PC-9 (cell line): Measurements from ENCODE around the gene SLC13A2. TPM values are rescaled to one million over a fixed set of nuclear protein-coding genes. Genes with fewer than 3 reads are reported as not detected.

ENCODE experiments used
- BruUV-seq: library from RNA; stranded (reverse); fragments of 400-500 nt; replicated peaks from 2 replicates; lab custom pipeline; 2021; lab: Mats Ljungman, UMichigan
- CTCF ChIA-PET: fragments of 300-600 bp; sonication (Branson Sonifier 250); formaldehyde crosslinking; loops from one replicate; lab custom pipeline; 2022; ENCODE audit warnings: antibody characterized with exemption; lab: Charles Lee
- POLR2A ChIA-PET: fragments of 300-600 bp; sonication (Branson Sonifier 250); formaldehyde crosslinking; loops from one replicate; lab custom pipeline; 2022; ENCODE audit warnings: antibody characterized with exemption; ENCODE audit not compliant: unreplicated experiment; lab: Charles Lee
- DNase-seq, 2 experiments: peaks; one replicate each; pipeline versions ENCODE4 v3.0.0 to v3.0.0-alpha.2; 2015 to 2022; ENCODE audit warnings: mixed read lengths in 1 of 2
- H2AFZ ChIP-seq: fragments of 200-600 bp; sonication (generic); 2 replicates; pipeline ENCODE4 v1.8.1; 2017; ENCODE audit warnings: antibody characterized with exemption
- H3F3A ChIP-seq: fragments of 200-600 bp; sonication (generic); 2 replicates; pipeline ENCODE4 v1.8.1; 2017; ENCODE audit warnings: antibody characterized with exemption, mild to moderate bottlenecking, low read depth; ENCODE audit not compliant: insufficient read depth
- H3K27ac ChIP-seq: fragments of 200-600 bp; sonication (generic); 2 replicates; pipeline ENCODE4 v1.6.1; 2016; ENCODE audit warnings: mixed run types
- H3K27me3 ChIP-seq: fragments of 200-600 bp; sonication (generic); 2 replicates; pipeline ENCODE4 v1.6.1; 2016; ENCODE audit warnings: low read depth, mixed run types; ENCODE audit not compliant: insufficient read depth
- H3K36me3 ChIP-seq: fragments of 200-600 bp; sonication (generic); 2 replicates; pipeline ENCODE4 v1.6.1; 2016; ENCODE audit warnings: low read depth, mixed run types
- H3K4me1 ChIP-seq: fragments of 200-600 bp; sonication (generic); replicated peaks from 2 replicates; pipeline ENCODE4 v1.6.1; 2016; ENCODE audit warnings: mixed run types; ENCODE audit not compliant: insufficient read depth
- H3K4me2 ChIP-seq: fragments of 200-600 bp; sonication (generic); 2 replicates; pipeline ENCODE4 v1.6.1; 2017; ENCODE audit warnings: mixed run types
- H3K4me3 ChIP-seq: fragments of 200-600 bp; sonication (generic); 2 replicates; pipeline ENCODE4 v1.6.1; 2016; ENCODE audit warnings: mixed run types
- H3K79me2 ChIP-seq: fragments of 200-600 bp; sonication (generic); 2 replicates; pipeline ENCODE4 v1.6.1; 2017; ENCODE audit warnings: low read depth, mixed run types
- H3K9me2 ChIP-seq: fragments of 200-600 bp; sonication (generic); 2 replicates; pipeline ENCODE4 v1.8.1; 2017; ENCODE audit warnings: mild to moderate bottlenecking; ENCODE audit not compliant: insufficient read depth
- H3K9me3 ChIP-seq: fragments of 200-600 bp; sonication (generic); 2 replicates; pipeline ENCODE4 v1.8.1; 2016; ENCODE audit warnings: low read depth; ENCODE audit not compliant: insufficient read depth
- H4K20me1 ChIP-seq: fragments of 200-600 bp; sonication (generic); 2 replicates; pipeline ENCODE4 v1.8.1; 2017; ENCODE audit not compliant: insufficient read depth
- EZH2 ChIP-seq: fragments of 200-600 bp; sonication (generic); IDR thresholded peaks from 2 replicates; pipeline ENCODE4 v1.8.0; 2017; ENCODE audit warnings: antibody characterized with exemption, low read depth
- intact Hi-C: fragments of 100-400 bp; cut with micrococcal nuclease; formaldehyde crosslinking; loops from one replicate; pipeline ENCODE4 v1.10.0; 2022; ENCODE audit not compliant: unreplicated experiment
- total RNA-seq: library from RNA; stranded (reverse); gene quantifications from 2 replicates; pipeline ENCODE4 v1.2.3, GENCODE V29; 2021
- TF ChIP-seq, protein P1 (sequence below): fragments of 200-600 bp; sonication (generic); conservative IDR thresholded peaks from 2 replicates; pipeline ENCODE4 v1.6.1; 2017; ENCODE audit warnings: mixed run types, antibody characterized with exemption, mild to moderate bottlenecking, moderate library complexity

SLC13A2 gene
- total RNA-seq, 1 experiment from 2014 or later = not detected

DNA sequence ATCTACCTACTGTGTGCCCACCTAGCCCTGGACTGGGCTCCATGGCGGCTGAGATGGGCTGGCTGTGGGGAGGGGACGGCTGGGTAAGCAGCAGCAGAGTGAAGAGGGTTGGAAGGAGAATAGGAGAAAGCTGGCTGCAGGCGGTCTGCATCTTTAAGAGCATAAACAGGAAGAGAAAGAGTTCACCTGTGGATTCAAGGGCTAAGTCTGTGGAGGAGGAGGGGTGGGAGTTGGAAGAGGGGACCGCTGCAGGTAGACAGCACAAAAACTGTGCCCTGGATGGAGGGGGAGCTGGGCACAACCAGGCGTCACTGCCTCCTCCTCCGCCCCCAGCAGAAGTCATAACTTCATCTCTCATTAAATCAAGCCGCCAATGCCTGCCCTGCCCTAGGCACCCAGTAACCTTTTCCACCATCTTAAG is 677 bp downstream of the SLC13A2 start:
- H3K9me3 ChIP-seq = no peaks in the 10 kb centered on the region
- ChIA-PET CTCF (no interaction called here), POLR2A (no interaction called here)
- no TSS peak for BruUV-seq
- no peaks in the 10 kb centered on the region for H3K27me3 ChIP-seq
- intact Hi-C loops = no loop called here
- no peaks in the 10 kb centered on the region for H3K36me3 ChIP-seq
- H3K79me2 ChIP-seq = no peaks in the 10 kb centered on the region
- no peaks in the 10 kb centered on the region for H3K9me2 ChIP-seq
- DNase-seq = no peak
- H3K4me3 ChIP-seq = no peak overlapping the region
- no peak overlapping the region for H2AFZ ChIP-seq
- H3K4me2 ChIP-seq = no peak overlapping the region
- peaks cover 20% of the 10 kb centered on the region for H3K4me1 ChIP-seq
- TF ChIP-seq, protein P1, sequence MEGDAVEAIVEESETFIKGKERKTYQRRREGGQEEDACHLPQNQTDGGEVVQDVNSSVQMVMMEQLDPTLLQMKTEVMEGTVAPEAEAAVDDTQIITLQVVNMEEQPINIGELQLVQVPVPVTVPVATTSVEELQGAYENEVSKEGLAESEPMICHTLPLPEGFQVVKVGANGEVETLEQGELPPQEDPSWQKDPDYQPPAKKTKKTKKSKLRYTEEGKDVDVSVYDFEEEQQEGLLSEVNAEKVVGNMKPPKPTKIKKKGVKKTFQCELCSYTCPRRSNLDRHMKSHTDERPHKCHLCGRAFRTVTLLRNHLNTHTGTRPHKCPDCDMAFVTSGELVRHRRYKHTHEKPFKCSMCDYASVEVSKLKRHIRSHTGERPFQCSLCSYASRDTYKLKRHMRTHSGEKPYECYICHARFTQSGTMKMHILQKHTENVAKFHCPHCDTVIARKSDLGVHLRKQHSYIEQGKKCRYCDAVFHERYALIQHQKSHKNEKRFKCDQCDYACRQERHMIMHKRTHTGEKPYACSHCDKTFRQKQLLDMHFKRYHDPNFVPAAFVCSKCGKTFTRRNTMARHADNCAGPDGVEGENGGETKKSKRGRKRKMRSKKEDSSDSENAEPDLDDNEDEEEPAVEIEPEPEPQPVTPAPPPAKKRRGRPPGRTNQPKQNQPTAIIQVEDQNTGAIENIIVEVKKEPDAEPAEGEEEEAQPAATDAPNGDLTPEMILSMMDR = no peak
- no peak for TF ChIP-seq EZH2
- no peak overlapping the region for H3K27ac ChIP-seq
- H3F3A ChIP-seq = peaks cover 10% of the 10 kb centered on the region; the same call in 1 of the 2 replicates
- no peaks in the 10 kb centered on the region; the same call in 1 of the 2 replicates for H4K20me1 ChIP-seq

DNA sequence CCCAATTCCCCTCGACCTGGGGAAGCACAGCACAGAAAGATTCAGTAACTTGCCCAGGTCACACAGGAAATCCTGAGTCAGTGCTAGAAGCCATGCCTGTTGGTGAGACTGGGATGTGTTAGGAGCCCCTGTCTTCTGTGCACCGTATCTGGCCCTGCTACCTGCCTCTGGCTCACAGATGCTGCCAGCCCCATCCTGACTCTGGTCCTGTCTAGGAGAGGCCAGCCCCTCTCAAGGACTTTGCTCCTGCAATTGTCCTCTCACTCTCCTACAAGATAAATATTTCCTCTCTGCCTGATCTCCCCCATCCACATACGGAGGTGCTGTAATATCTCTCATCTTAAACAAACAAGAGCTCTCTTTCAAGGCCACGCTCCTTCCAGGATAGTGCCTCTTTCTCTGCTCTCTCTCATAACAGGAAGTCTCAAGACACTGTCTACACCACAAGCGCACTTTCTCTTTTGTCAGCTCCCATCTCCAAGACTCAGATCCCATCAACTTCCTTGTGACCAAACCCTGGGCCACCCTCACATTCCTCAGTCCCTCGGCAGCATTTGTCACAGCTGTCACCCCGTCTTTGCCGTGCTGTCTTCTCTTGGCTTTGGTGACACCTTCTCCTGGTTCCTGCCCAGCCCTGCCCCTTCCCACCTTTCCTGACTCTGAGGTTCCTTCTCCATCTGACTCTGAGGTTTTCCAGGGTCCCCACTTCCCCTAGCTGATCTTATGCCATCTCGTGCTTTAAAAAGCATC is 1.9 kb downstream of the SLC13A2 start:
- peak in 1 of 2 experiments; percentile 57 for DNase-seq
- H3K27ac ChIP-seq = no peak overlapping the region
- H3K36me3 ChIP-seq = no peaks in the 10 kb centered on the region
- no peaks in the 10 kb centered on the region for H3K27me3 ChIP-seq
- BruUV-seq = no TSS peak
- no peak overlapping the region for H3K4me3 ChIP-seq
- ChIA-PET CTCF (no interaction called here), POLR2A (interaction anchor here (0.5 to 0.7 kb wide), 3 partner anchors 52 to 337 kb away, joined by 4 read pairs; partner anchors contain the start of gene TNFAIP1)
- no peaks in the 10 kb centered on the region for H3K9me3 ChIP-seq
- no peaks in the 10 kb centered on the region for H3K9me2 ChIP-seq
- peaks cover 20% of the 10 kb centered on the region for H3K4me1 ChIP-seq
- peaks cover 10% of the 10 kb centered on the region; the same call in 1 of the 2 replicates for H3F3A ChIP-seq
- H4K20me1 ChIP-seq = no peaks in the 10 kb centered on the region
- no peak overlapping the region for H2AFZ ChIP-seq
- H3K4me2 ChIP-seq = peak overlapping the region; percentile 48
- intact Hi-C loops = no loop called here
- no peaks in the 10 kb centered on the region for H3K79me2 ChIP-seq
- TF ChIP-seq, protein P1 = no peak
- TF ChIP-seq EZH2 = no peak

DNA sequence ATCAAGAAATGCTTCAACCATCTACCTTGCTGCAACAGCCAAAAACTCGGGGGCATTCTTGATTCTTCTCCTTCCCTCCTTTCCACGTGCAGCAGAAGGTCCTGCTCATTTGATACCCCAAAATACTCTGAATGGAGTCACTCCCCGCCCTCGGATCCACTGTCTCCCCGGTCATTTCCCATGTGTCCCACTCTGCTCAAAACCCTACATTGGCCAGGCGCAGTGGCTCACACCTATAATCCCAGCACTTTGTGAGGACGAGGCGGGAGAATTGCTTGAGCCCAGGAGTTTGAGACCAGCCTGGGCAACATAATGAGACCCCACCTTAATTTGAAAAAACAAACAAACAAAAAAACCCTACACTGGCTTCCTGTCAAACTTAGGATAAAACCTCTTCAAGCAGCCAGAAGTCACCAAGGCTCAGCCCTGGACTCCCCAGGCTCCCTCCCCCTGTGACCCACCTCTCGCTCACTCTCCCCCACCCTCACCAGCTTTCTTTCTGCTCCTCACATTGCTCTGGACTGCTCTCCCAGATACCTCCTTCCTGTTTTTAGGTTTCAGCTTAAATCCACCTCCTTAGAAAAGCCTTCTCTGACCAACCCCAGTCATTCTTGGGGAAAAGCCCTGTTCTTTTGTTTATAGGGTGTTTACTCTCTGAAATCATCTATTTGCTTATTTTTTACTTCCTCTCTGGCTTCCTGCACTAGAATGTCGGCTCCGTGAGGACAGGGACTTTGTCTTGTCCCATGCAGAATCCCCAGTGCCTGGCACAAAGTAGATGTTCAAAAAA is 2.8 kb downstream of the SLC13A2 start:
- ChIA-PET CTCF (interaction anchor here (0.6 kb wide), 1 partner anchor 986 kb away, joined by 3 read pairs; no protein-coding TSS in a partner anchor), POLR2A (interaction anchor here (0.7 kb wide), 1 partner anchor 336 kb away, joined by 4 read pairs; no protein-coding TSS in a partner anchor)
- Histone ChIP-seq H3K27ac (no peak overlapping the region), H3K9me2 (no peaks in the 10 kb centered on the region), H3K36me3 (no peaks in the 10 kb centered on the region), H3K79me2 (no peaks in the 10 kb centered on the region), H3K4me2 (peak overlapping the region; percentile 48; the same call in 1 of the 2 replicates), H4K20me1 (no peaks in the 10 kb centered on the region), H3F3A (peaks cover 2% of the 10 kb centered on the region; the same call in 1 of the 2 replicates), H3K4me3 (no peak overlapping the region), H3K9me3 (no peaks in the 10 kb centered on the region), H3K4me1 (peaks cover 14% of the 10 kb centered on the region), H2AFZ (no peak overlapping the region), H3K27me3 (no peaks in the 10 kb centered on the region)
- intact Hi-C loops = no loop called here
- BruUV-seq = no TSS peak
- TF ChIP-seq, protein P1 = no peak
- no peak for TF ChIP-seq EZH2
- DNase-seq = no peak
